DOHH2 (cell line): ENCODE measurements around the gene E2F4.

ENCODE experiments used
- EZH2phosphoT487 ChIP-seq: fragments of 200-600 bp; sonication (generic); IDR thresholded peaks from 2 replicates; pipeline ENCODE4 v1.6.1; 2017; ENCODE audit warnings: borderline replicate concordance, mild to moderate bottlenecking, antibody characterized with exemption, low read length, moderate library complexity, mixed read lengths
- TF ChIP-seq, protein P1 (sequence below): fragments of 200-600 bp; sonication (generic); IDR thresholded peaks from one replicate; pipeline ENCODE4 v1.5.1; 2014; ENCODE audit warnings: antibody characterized with exemption, mild to moderate bottlenecking, low read depth, low read length; ENCODE audit not compliant: poor library complexity, severe bottlenecking

DNA sequence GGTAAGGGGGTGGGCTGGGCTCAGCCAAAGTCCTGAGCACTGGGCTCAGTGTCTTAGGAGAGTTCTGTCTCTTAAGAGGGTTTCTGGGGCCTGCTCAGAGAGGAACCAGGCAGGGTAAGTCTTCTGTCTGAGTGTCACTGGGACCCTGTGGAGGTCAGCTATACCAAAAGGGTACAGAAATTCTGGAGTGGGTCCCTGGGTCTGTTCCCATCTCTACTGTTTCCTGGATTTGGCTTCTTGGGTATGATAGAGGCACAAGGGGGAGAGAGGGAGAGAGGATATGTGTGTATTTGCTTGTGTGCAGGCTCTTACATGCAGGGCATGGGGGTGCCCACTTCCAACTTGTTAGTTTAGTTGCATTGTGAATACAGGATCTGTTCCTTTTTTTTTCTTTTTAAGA is 1.6 kb downstream of the E2F4 start:
- TF ChIP-seq, protein P1, sequence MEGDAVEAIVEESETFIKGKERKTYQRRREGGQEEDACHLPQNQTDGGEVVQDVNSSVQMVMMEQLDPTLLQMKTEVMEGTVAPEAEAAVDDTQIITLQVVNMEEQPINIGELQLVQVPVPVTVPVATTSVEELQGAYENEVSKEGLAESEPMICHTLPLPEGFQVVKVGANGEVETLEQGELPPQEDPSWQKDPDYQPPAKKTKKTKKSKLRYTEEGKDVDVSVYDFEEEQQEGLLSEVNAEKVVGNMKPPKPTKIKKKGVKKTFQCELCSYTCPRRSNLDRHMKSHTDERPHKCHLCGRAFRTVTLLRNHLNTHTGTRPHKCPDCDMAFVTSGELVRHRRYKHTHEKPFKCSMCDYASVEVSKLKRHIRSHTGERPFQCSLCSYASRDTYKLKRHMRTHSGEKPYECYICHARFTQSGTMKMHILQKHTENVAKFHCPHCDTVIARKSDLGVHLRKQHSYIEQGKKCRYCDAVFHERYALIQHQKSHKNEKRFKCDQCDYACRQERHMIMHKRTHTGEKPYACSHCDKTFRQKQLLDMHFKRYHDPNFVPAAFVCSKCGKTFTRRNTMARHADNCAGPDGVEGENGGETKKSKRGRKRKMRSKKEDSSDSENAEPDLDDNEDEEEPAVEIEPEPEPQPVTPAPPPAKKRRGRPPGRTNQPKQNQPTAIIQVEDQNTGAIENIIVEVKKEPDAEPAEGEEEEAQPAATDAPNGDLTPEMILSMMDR = no peak
- TF ChIP-seq EZH2phosphoT487 = no peak
